HTR-8/SVneo (cell line): Measurements from ENCODE around the gene HDAC4.

ENCODE experiments used
- DNase-seq: peaks from one replicate; pipeline ENCODE4 v3.0.0; 2011; ENCODE audit warnings: low spot score, mixed read lengths; ENCODE audit not compliant: insufficient read length
- FAIRE-seq: peaks from 2 replicates; lab custom pipeline; 2011; peaks lifted over from hg19 to GRCh38; lab: Jason Lieb, UNC

Gene HDAC4

GRCh38 chr2:239313776-239314175 is 87.0 kb downstream of the HDAC4 start:
- DNase-seq (no peak), FAIRE-seq (no peak)

GRCh38 chr2:239312741-239313667 is 87.8 kb downstream of the HDAC4 start:
- no peak for DNase-seq
- no peak for FAIRE-seq

- no peak for FAIRE-seq
Observed at GRCh38 chr2:239312081-239312511, 88.7 kb downstream of the HDAC4 start.

GRCh38 chr2:239311132-239312040 is 89.4 kb downstream of the HDAC4 start:
- FAIRE-seq: no peak
- no peak for DNase-seq

More at GRCh38 chr2:239312081-239312511, 88.7 kb downstream of the HDAC4 start:
- no peak for DNase-seq

GRCh38 chr2:239310401-239311061 is 90.3 kb downstream of the HDAC4 start:
- FAIRE-seq: no peak
- no peak for DNase-seq

- DNase-seq (no peak), FAIRE-seq (no peak)
Observed at GRCh38 chr2:239309398-239310245, 91.2 kb downstream of the HDAC4 start.

- no peak for DNase-seq
- FAIRE-seq: no peak
Observed at GRCh38 chr2:239308661-239309397, 92.0 kb downstream of the HDAC4 start.

- DNase-seq (no peak), FAIRE-seq (no peak)
Observed at GRCh38 chr2:239307921-239308613, 92.8 kb downstream of the HDAC4 start.

- FAIRE-seq: no peak
Observed at GRCh38 chr2:239307221-239307569, 93.6 kb downstream of the HDAC4 start.

GRCh38 chr2:239306274-239307220 is 94.3 kb downstream of the HDAC4 start:
- DNase-seq (no peak), FAIRE-seq (no peak)

More at GRCh38 chr2:239307221-239307569, 93.6 kb downstream of the HDAC4 start:
- DNase-seq: no peak

- DNase-seq: no peak
- FAIRE-seq: no peak
Observed at GRCh38 chr2:239305771-239306170, 95.0 kb downstream of the HDAC4 start.

- no peak for FAIRE-seq
- DNase-seq: no peak
Observed at GRCh38 chr2:239305222-239305575, 95.6 kb downstream of the HDAC4 start.

GRCh38 chr2:239304533-239305221 is 96.1 kb downstream of the HDAC4 start:
- no peak for FAIRE-seq
- no peak for DNase-seq

- no peak for FAIRE-seq
Observed at GRCh38 chr2:239303711-239304532, 96.9 kb downstream of the HDAC4 start.

GRCh38 chr2:239302808-239303557 is 97.8 kb downstream of the HDAC4 start:
- no peak for FAIRE-seq
- no peak for DNase-seq

More at GRCh38 chr2:239303711-239304532, 96.9 kb downstream of the HDAC4 start:
- DNase-seq: no peak
